NB4 (cell line): ENCODE data around the gene SLC16A3.

Experiments
- CTCF ChIP-seq: IDR thresholded peaks from one replicate; pipeline ENCODE4 v1.5.1; 2012; ENCODE audit warnings: low read depth, low read length
- MAX ChIP-seq: IDR thresholded peaks from 2 replicates; pipeline ENCODE4 v1.6.1; 2011; ENCODE audit warnings: low read depth, low read length
- POLR2A ChIP-seq: IDR thresholded peaks from 2 replicates; pipeline ENCODE4 v1.6.1; 2011; ENCODE audit warnings: mild to moderate bottlenecking; ENCODE audit not compliant: insufficient read length; ENCODE audit errors: extremely low read depth

GRCh38 chr17:82232876-82233785 lies 4.3 kb downstream of the SLC16A3 start:
- TF ChIP-seq CTCF (no peak), POLR2A (no peak), MAX (no peak)
